ENCODE measurements around the gene CSNK2B. TPM values are rescaled to one million over a fixed set of nuclear protein-coding genes. Genes with fewer than 3 reads are reported as not detected.

CSNK2B gene
- total RNA-seq, 1 experiment from 2014 or later: 267 TPM

DNA sequence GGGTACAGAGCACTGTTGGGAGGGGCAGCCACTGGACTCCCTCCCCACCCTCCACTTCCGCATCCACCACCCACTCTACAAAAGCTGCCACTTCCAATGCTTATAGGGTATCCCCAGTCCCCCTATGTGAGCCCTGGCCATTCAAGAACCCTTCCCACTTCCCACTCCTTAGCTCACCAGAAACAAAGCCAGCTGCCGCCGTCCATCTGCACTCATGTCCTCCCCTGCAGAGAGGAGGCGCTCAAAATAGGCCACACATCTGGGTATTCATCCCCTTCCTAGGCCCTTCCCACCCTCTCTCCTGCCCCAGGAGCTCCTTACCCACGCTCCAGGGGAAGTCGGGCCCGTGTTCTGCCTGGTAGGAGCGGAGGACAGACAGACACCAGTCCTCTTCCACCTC, 21.4 kb downstream of the CSNK2B start:
- no peak overlapping the region for H3K9ac ChIP-seq (ENCODE audit: low read length)
- no peaks in the 10 kb centered on the region for H4K20me1 ChIP-seq (ENCODE audit: low read length)
- no peak overlapping the region for H2AFZ ChIP-seq (ENCODE audit: low read length)
- no TSS peak for BruUV-seq (replicated peaks)
- H3K9me3 ChIP-seq (ENCODE audit: low read length): no peaks in the 10 kb centered on the region
- ChIA-PET CTCF (no interaction called here), POLR2A (ENCODE audit: unreplicated experiment) (no interaction called here)
- no peaks in the 10 kb centered on the region for H3K9me2 ChIP-seq (replicated peaks; ENCODE audit: low read length)
- DNase-seq: no peak
- no peak overlapping the region for H3K4me2 ChIP-seq (ENCODE audit: low read length)
- intact Hi-C loops (cut with micrococcal nuclease): loop anchor here (10.0 kb wide), 2 partner anchors 147 to 177 kb away; partner anchors contain the start of gene NEU1
- H3K27me3 ChIP-seq (ENCODE audit: low read length): no peaks in the 10 kb centered on the region
- no peaks in the 10 kb centered on the region for H3K79me2 ChIP-seq (ENCODE audit: low read length)
- H3K4me3 ChIP-seq (ENCODE audit: low read length): no peak overlapping the region
- no peak for ATAC-seq
- TF ChIP-seq, protein P1, sequence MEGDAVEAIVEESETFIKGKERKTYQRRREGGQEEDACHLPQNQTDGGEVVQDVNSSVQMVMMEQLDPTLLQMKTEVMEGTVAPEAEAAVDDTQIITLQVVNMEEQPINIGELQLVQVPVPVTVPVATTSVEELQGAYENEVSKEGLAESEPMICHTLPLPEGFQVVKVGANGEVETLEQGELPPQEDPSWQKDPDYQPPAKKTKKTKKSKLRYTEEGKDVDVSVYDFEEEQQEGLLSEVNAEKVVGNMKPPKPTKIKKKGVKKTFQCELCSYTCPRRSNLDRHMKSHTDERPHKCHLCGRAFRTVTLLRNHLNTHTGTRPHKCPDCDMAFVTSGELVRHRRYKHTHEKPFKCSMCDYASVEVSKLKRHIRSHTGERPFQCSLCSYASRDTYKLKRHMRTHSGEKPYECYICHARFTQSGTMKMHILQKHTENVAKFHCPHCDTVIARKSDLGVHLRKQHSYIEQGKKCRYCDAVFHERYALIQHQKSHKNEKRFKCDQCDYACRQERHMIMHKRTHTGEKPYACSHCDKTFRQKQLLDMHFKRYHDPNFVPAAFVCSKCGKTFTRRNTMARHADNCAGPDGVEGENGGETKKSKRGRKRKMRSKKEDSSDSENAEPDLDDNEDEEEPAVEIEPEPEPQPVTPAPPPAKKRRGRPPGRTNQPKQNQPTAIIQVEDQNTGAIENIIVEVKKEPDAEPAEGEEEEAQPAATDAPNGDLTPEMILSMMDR (conservative IDR thresholded peaks at IDR 0.05; ENCODE audit: low read depth, low read length): no peak
- TF ChIP-seq EZH2 (IDR thresholded peaks at IDR 0.05; ENCODE audit: low read length, unreplicated experiment): no peak
- no peak for TF ChIP-seq EZH2phosphoT487 (IDR thresholded peaks at IDR 0.05; ENCODE audit: borderline replicate concordance, low read length)
- H3K27ac ChIP-seq (ENCODE audit: low read length): no peak overlapping the region
- peaks cover 8% of the 10 kb centered on the region; the same call in 1 of the 2 replicates for H3K36me3 ChIP-seq (ENCODE audit: low read depth, low read length)
- no peaks in the 10 kb centered on the region for H3F3A ChIP-seq (ENCODE audit: low read length, unreplicated experiment)
- H3K4me1 ChIP-seq (ENCODE audit: insufficient read depth, low read length): 0 out of 2 replicates have a peak, but pooled peaks cover 3% of the 10 kb centered on the region

DNA sequence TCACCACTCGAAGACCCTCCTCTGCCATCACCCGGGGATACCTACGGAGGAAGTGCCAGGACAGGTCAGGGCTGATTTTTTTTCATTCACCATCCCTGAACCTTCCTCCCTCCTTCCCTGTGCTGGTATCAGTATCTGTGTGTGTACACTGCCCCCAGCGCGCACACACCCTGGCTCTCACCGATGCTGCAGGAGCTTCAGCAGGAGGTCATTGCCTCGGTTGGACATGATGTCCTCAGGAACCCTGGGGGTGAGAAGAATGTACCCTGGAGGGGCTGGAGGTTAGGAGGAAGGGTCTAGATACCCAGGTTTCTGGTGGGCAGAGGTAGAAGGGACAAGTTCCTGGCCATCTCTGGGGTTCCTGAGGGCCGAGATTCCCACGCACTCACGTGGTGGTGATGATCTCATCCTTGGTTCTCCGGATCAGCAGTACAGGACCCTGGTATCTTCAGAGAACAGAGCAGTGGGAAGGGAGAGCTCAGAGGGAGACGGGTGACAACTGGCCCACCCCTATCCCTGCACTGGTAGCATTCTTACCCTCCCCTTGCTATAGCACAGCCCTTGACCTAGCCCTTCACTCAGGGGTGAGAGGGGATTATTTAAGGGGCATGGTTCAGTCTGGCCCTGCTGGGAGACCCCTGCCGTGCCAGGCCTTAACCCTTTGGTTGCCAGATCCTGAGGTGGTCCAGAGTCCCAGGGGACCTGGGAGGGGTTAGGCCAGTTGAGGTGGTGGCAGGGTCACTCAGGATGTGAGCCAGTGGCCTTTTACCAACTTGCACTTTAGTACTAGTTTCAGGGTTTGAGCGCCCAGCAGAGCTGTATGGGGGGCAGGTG, 22.2 kb downstream of the CSNK2B start:
- no peak for TF ChIP-seq EZH2 (IDR thresholded peaks at IDR 0.05; ENCODE audit: low read length, unreplicated experiment)
- no peak for TF ChIP-seq EZH2phosphoT487 (IDR thresholded peaks at IDR 0.05; ENCODE audit: borderline replicate concordance, low read length)
- TF ChIP-seq, protein P1 (conservative IDR thresholded peaks at IDR 0.05; ENCODE audit: low read depth, low read length): no peak
- Histone ChIP-seq H3K9ac (ENCODE audit: low read length) (no peak overlapping the region), H3K4me1 (ENCODE audit: insufficient read depth, low read length) (0 out of 2 replicates have a peak, but pooled peaks cover 3% of the 10 kb centered on the region), H3K27me3 (ENCODE audit: low read length) (no peaks in the 10 kb centered on the region), H4K20me1 (ENCODE audit: low read length) (no peaks in the 10 kb centered on the region), H3K4me3 (ENCODE audit: low read length) (no peak overlapping the region), H3K36me3 (ENCODE audit: low read depth, low read length) (peaks cover 8% of the 10 kb centered on the region; the same call in 1 of the 2 replicates), H3K9me3 (ENCODE audit: low read length) (no peaks in the 10 kb centered on the region), H3F3A (ENCODE audit: low read length, unreplicated experiment) (no peaks in the 10 kb centered on the region), H2AFZ (ENCODE audit: low read length) (no peak overlapping the region), H3K79me2 (ENCODE audit: low read length) (no peaks in the 10 kb centered on the region), H3K4me2 (ENCODE audit: low read length) (no peak overlapping the region), H3K27ac (ENCODE audit: low read length) (no peak overlapping the region), H3K9me2 (replicated peaks; ENCODE audit: low read length) (no peaks in the 10 kb centered on the region)
- ChIA-PET POLR2A (ENCODE audit: unreplicated experiment) (no interaction called here), CTCF (no interaction called here)
- intact Hi-C loops (cut with micrococcal nuclease): loop anchor here (10.0 kb wide), 2 partner anchors 147 to 177 kb away; partner anchors contain the start of gene NEU1
- DNase-seq (no peak), ATAC-seq (no peak)
- BruUV-seq (replicated peaks): no TSS peak
